ENCODE data around the gene PIM3. TPM values are rescaled to one million over a fixed set of nuclear protein-coding genes. Genes with fewer than 3 reads are reported as not detected.

Gene PIM3
- polyA plus RNA-seq, 6 donors from 2014 or later: 46.7 to 60.7 (median 55.0) TPM

GRCh38 chr22:49991907-49992533 is 31.4 kb downstream of the PIM3 start:
- H3K4me1 Mint-ChIP-seq: peaks cover 9 to 18% (median 18%) of the 10 kb centered on the region in 3 donors
- no peaks in the 10 kb centered on the region for H3K27me3 Mint-ChIP-seq
- peak overlapping the region in 1 of 6 donors; percentile 24 for H3K27ac Mint-ChIP-seq
- no peak overlapping the region for H3K4me3 Mint-ChIP-seq
- H3K36me3 Mint-ChIP-seq: peaks cover 0 to 9% of the 10 kb centered on the region in 2 donors
- ATAC-seq (ENCODE audit: low read depth in 2 of 2) (no peak), DNase-seq (no peak)
- peaks cover 5 to 18% (median 13%) of the 10 kb centered on the region in 7 donors for H3K9me3 Mint-ChIP-seq

- H3K4me3 Mint-ChIP-seq: peak overlapping the region in 7 of 8 donors; percentile 42 to 75 (median 50)
- peaks cover 0 to 9% of the 10 kb centered on the region in 2 donors for H3K36me3 Mint-ChIP-seq
- H3K27me3 Mint-ChIP-seq: peaks cover 0 to under 1% (median under 1%) of the 10 kb centered on the region in 3 donors
- peak; percentile 97 to 98 for ATAC-seq (ENCODE audit: low read depth in 2 of 2)
- peak overlapping the region in 5 of 6 donors; percentile 77 to 95 (median 89) for H3K27ac Mint-ChIP-seq
- peak; percentile 60 for DNase-seq
- H3K4me1 Mint-ChIP-seq: peaks cover 9 to 18% (median 18%) of the 10 kb centered on the region in 3 donors
- H3K9me3 Mint-ChIP-seq: peaks cover 5 to 18% (median 13%) of the 10 kb centered on the region in 7 donors
These were observed 32.5 kb downstream of the PIM3 start for GRCh38 chr22:49992921-49993648.

DNA sequence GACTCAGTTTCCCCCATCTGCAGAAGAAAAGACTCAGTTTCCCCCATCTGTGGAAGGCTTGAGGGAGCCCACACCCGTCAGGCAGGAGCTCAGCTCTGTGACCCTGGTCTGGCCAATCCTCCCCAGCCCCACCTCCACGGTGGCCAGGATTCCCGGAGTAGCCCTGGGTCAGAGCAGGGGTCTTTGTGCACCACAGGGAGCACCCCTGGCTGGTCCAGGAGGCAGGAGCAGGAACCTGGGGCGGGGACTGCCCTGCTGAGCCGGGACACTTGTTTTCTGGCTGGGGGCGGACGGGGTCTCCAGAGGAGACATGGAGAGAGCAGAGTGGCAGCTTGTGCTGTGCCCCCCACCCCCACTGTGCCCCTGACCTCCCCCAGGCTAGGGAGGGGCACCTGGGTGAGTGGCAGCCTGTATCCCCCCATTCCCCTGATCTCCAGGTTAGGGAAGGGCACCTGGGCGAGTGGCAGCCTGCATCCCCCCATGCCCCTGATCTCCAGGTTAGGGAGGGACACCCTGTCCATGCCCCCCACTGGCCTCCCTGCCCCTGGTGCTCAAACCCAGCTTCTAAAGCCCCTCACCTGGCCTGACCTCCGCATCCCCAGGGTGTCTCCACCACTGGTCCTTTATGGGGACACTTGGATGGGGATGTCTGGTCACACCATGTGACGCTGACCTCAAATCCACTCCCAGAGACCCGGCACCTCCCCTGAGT is 33.2 kb downstream of the PIM3 start:
- Mint-ChIP-seq H3K4me3 (peak overlapping the region in 5 of 8 donors; percentile 49 to 75 (median 50)), H3K27me3 (peaks cover 4 to 8% (median 7%) of the 10 kb centered on the region in 3 donors)

GRCh38 chr22:49994361-49995040 is 33.9 kb downstream of the PIM3 start:
- peak overlapping the region in 3 of 6 donors; percentile 13 to 42 (median 39) for H3K27ac Mint-ChIP-seq

More for the DNA sequence above, 33.2 kb downstream of the PIM3 start:
- H3K27ac Mint-ChIP-seq: peak overlapping the region in 4 of 6 donors; percentile 77 to 95 (median 86)
- peaks cover 5 to 18% (median 12%) of the 10 kb centered on the region in 7 donors for H3K9me3 Mint-ChIP-seq
- H3K36me3 Mint-ChIP-seq: peaks cover 0 to 9% of the 10 kb centered on the region in 2 donors
- ATAC-seq (ENCODE audit: low read depth in 2 of 2): no peak
- DNase-seq: no peak
- peaks cover 15 to 25% (median 25%) of the 10 kb centered on the region in 3 donors for H3K4me1 Mint-ChIP-seq

GRCh38 chr22:49995041-49995360 is 34.4 kb downstream of the PIM3 start:
- H3K4me3 Mint-ChIP-seq: no peak overlapping the region
- DNase-seq: no peak
- H3K36me3 Mint-ChIP-seq: peaks cover 0 to 9% of the 10 kb centered on the region in 2 donors
- no peak for ATAC-seq (ENCODE audit: low read depth in 2 of 2)
- peak overlapping the region in 2 of 6 donors; percentile 42 to 87 for H3K27ac Mint-ChIP-seq
- peaks cover 5 to 18% (median 12%) of the 10 kb centered on the region in 7 donors for H3K9me3 Mint-ChIP-seq
- H3K27me3 Mint-ChIP-seq: peaks cover 4 to 12% (median 8%) of the 10 kb centered on the region in 3 donors
- H3K4me1 Mint-ChIP-seq: peaks cover 15 to 29% (median 25%) of the 10 kb centered on the region in 3 donors

More at GRCh38 chr22:49994361-49995040, 33.9 kb downstream of the PIM3 start:
- peaks cover 0 to 9% of the 10 kb centered on the region in 2 donors for H3K36me3 Mint-ChIP-seq
- peaks cover 15 to 29% (median 25%) of the 10 kb centered on the region in 3 donors for H3K4me1 Mint-ChIP-seq
- peaks cover 5 to 18% (median 12%) of the 10 kb centered on the region in 7 donors for H3K9me3 Mint-ChIP-seq
- H3K4me3 Mint-ChIP-seq: no peak overlapping the region
- H3K27me3 Mint-ChIP-seq: peaks cover 4 to 12% (median 8%) of the 10 kb centered on the region in 3 donors
- DNase-seq (no peak), ATAC-seq (ENCODE audit: low read depth in 2 of 2) (no peak)

GRCh38 chr22:49995361-49996118 is 35.0 kb downstream of the PIM3 start:
- Mint-ChIP-seq H3K27me3 (peaks cover 4 to 12% (median 8%) of the 10 kb centered on the region in 3 donors), H3K4me3 (no peak overlapping the region), H3K27ac (peak overlapping the region in 1 of 6 donors; percentile 41), H3K9me3 (peaks cover 5 to 14% (median 9%) of the 10 kb centered on the region in 7 donors), H3K4me1 (peaks cover 15 to 29% (median 25%) of the 10 kb centered on the region in 3 donors), H3K36me3 (peaks cover 0 to 9% of the 10 kb centered on the region in 2 donors)
- DNase-seq: no peak
- ATAC-seq (ENCODE audit: low read depth in 2 of 2): no peak

GRCh38 chr22:49996119-49996517 is 35.5 kb downstream of the PIM3 start:
- DNase-seq (no peak), ATAC-seq (ENCODE audit: low read depth in 2 of 2) (no peak)
- Mint-ChIP-seq H3K27me3 (peaks cover 4 to 17% (median 8%) of the 10 kb centered on the region in 3 donors), H3K4me1 (peaks cover 18 to 29% (median 25%) of the 10 kb centered on the region in 3 donors), H3K4me3 (no peak overlapping the region), H3K9me3 (peaks cover under 1 to 8% (median 3%) of the 10 kb centered on the region in 7 donors), H3K27ac (no peak overlapping the region), H3K36me3 (peaks cover 0 to 3% of the 10 kb centered on the region in 2 donors)

DNA sequence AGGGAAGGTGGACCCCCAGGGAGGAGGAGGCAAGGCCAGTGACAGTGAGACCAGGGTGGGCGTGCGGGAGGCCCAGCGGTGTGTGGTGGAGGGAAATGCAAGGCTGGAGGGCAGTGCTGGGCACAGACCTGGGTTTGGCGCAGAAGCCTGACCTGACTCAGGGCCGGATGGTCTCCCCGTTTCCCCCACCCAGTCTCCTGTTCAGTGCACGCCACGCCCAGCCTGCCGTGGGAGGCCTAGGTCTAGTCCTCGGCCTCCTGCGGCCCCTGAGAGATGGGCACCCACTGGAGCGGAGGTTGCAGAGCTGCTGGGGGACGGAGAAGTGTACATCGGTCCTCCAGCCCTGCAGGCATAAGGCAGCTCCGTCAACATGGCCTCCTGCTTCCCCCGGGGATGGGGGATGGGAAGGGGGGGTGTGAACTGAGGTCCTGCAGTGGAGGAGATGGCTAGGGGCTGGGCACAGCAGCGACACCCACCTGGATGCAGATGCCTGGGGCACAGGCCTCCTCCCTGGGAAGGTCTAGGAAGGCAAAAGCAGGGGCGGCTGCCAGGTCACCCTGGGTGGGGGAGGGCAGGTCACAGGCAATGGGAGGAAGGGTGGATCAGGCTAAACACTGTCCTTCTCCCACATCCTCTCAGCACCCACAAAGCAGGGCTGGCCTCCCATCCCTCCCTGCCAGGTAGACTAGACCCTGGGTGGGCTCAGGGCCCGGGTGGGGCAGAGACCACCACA is 36.1 kb downstream of the PIM3 start:
- peak overlapping the region in 2 of 6 donors; percentile 62 to 88 for H3K27ac Mint-ChIP-seq
- ATAC-seq (ENCODE audit: low read depth in 2 of 2) (no peak), DNase-seq (no peak)
- peaks cover 0 to 3% (median 0%) of the 10 kb centered on the region in 7 donors for H3K9me3 Mint-ChIP-seq
- H3K4me3 Mint-ChIP-seq: no peak overlapping the region
- H3K4me1 Mint-ChIP-seq: peaks cover 20 to 31% (median 25%) of the 10 kb centered on the region in 3 donors
- peaks cover 4 to 17% (median 8%) of the 10 kb centered on the region in 3 donors for H3K27me3 Mint-ChIP-seq
- no peaks in the 10 kb centered on the region for H3K36me3 Mint-ChIP-seq

- peaks cover 4 to 17% (median 8%) of the 10 kb centered on the region in 3 donors for H3K27me3 Mint-ChIP-seq
- no peak for DNase-seq
- peaks cover 0 to 2% (median 0%) of the 10 kb centered on the region in 7 donors for H3K9me3 Mint-ChIP-seq
- peak overlapping the region in 1 of 8 donors; percentile 60 for H3K4me3 Mint-ChIP-seq
- no peak for ATAC-seq (ENCODE audit: low read depth in 2 of 2)
- H3K27ac Mint-ChIP-seq: no peak overlapping the region
- H3K36me3 Mint-ChIP-seq: no peaks in the 10 kb centered on the region
- H3K4me1 Mint-ChIP-seq: peaks cover 22 to 35% (median 25%) of the 10 kb centered on the region in 3 donors
These were observed 36.7 kb downstream of the PIM3 start for GRCh38 chr22:49997251-49997599.

DNA sequence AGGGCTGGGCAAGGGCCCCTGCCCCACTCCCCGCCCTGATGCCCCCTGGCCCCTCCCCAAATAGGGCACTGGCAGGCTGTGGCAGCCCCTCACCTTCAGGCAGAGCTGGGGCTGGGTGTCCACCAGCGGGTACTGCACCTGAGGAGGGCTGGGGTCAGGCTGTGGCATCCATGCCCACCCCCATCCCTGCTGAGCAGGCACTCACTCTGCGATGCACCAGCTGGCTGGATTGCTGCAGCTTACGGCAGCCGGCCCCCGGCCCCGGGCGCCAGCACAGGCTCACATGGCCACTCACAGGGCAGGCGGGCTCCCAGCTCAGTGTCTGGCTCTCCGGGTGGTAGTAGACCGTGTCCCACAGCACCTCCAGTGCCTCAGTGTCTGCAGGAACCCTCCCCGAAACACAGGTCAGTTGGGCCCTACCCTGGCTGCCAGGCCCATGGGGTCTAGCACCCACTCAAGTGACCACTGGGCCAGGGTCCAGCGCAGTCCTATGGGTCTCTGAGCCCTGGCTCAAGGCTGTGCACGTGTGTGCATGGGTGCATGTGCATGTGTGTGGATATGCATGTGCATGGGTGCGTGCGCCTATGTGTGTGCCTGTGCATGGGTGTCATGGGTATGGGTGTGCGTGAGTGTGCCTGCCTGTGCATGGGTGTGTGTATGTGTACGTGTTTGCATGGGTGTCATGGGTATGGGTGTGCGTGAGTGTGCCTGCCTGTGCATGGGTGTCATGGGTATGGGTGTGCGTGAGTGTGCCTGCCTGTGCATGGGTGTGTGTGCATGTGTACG is 37.6 kb downstream of the PIM3 start:
- peak overlapping the region in 5 of 8 donors; percentile 22 to 83 (median 73) for H3K4me3 Mint-ChIP-seq
- peaks cover 18 to 32% (median 19%) of the 10 kb centered on the region in 3 donors for H3K4me1 Mint-ChIP-seq
- H3K27ac Mint-ChIP-seq: peak overlapping the region in 1 of 6 donors; percentile 65
- H3K27me3 Mint-ChIP-seq: peaks cover 4 to 22% (median 8%) of the 10 kb centered on the region in 3 donors
- DNase-seq (no peak), ATAC-seq (ENCODE audit: low read depth in 2 of 2) (no peak)
- no peaks in the 10 kb centered on the region for H3K36me3 Mint-ChIP-seq
- peaks cover 0 to 2% (median 0%) of the 10 kb centered on the region in 7 donors for H3K9me3 Mint-ChIP-seq

DNA sequence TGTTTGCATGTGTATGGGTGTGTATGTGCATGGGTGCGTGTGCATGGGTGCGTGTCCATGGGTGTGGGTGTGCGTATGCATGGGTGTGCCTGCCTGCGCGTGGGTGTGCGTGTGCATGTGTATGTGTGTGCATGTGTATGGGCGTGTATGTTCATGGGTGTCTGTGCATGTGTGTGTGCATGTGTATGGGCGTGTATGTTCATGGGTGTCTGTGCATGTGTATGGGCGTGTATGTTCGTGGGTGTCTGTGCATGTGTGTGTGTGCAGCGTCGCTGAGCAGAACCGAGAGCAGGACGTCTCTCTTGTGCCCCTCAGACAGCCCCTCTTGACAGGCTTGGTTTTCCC is 38.1 kb downstream of the PIM3 start:
- Mint-ChIP-seq H3K4me1 (peaks cover 14 to 28% (median 15%) of the 10 kb centered on the region in 3 donors), H3K9me3 (peaks cover 0 to 2% (median 0%) of the 10 kb centered on the region in 7 donors), H3K36me3 (no peaks in the 10 kb centered on the region), H3K27ac (no peak overlapping the region), H3K27me3 (peaks cover 4 to 24% (median 8%) of the 10 kb centered on the region in 3 donors), H3K4me3 (peak overlapping the region in 5 of 8 donors; percentile 22 to 83 (median 73))
- no peak for ATAC-seq (ENCODE audit: low read depth in 2 of 2)
- DNase-seq: no peak

Data from naive B cell (primary cell).